ENCODE data around the gene RPL37A. TPM values are rescaled to one million over a fixed set of nuclear protein-coding genes. Genes with fewer than 3 reads are reported as not detected.

The RPL37A gene
- polyA plus RNA-seq, 3 donors: 1,504 to 1,660 (median 1,597) TPM

- Histone ChIP-seq H3K4me1 (ENCODE audit: control insufficient read depth in 1 of 2, insufficient read depth in 2 of 2, low read length in 2 of 2) (peaks cover 27 to 36% of the 10 kb centered on the region in 2 donors), H3K4me3 (replicated peaks in 1 of 3; ENCODE audit: low read depth in 2 of 3, low read length in 3 of 3) (no peak overlapping the region), H3K27ac (ENCODE audit: low read depth in 1 of 2, low read length in 2 of 2) (no peak overlapping the region), H3K79me2 (ENCODE audit: insufficient read depth, low read length) (peaks cover 53% of the 10 kb centered on the region), H2AFZ (ENCODE audit: insufficient read depth, low read depth, low read length, poor library complexity, severe bottlenecking) (no peak overlapping the region), H3K4me2 (replicated peaks; ENCODE audit: extremely low read depth, low read length, poor library complexity, severe bottlenecking) (no peak overlapping the region), H4K20me1 (ENCODE audit: insufficient read depth, low read length) (peaks cover 79% of the 10 kb centered on the region), H3K27me3 (ENCODE audit: control insufficient read depth in 2 of 2, insufficient read depth in 2 of 2, low read length in 2 of 2) (no peaks in the 10 kb centered on the region), H3K9ac (ENCODE audit: insufficient read depth, low read length, poor library complexity, severe bottlenecking) (no peak overlapping the region), H3K9me3 (replicated peaks in 1 of 2; ENCODE audit: control insufficient read depth in 1 of 2, insufficient read depth in 1 of 2, low read length in 2 of 2) (no peaks in the 10 kb centered on the region), H3K36me3 (replicated peaks in 1 of 2; ENCODE audit: control insufficient read depth in 1 of 2, insufficient read depth in 2 of 2, low read length in 2 of 2) (peaks cover 49 to 71% of the 10 kb centered on the region in 2 donors)
- peaks cover 0 to 2% (median 0%) of the 10 kb centered on the region in 3 donors for H3K27me3 Mint-ChIP-seq (ENCODE audit: low read depth in 3 of 3)
- H3K4me1 Mint-ChIP-seq: peaks cover 39% of the 10 kb centered on the region
- peaks cover 53 to 72% of the 10 kb centered on the region in 2 donors for H3K36me3 Mint-ChIP-seq
- H3K4me3 Mint-ChIP-seq: no peak overlapping the region
- H3K27ac Mint-ChIP-seq: no peak overlapping the region
- TF ChIP-seq CTCF (IDR thresholded peaks at IDR 0.05): no peak
- H3K9me3 Mint-ChIP-seq: no peaks in the 10 kb centered on the region
- DNase-seq: no peak
- intact Hi-C loops (cut with micrococcal nuclease): no loop called here
- WGBS (ENCODE audit: insufficient coverage): 94% methylated on average over 7 of the region's 8 CpGs
Measured at GRCh38 chr2:216501854-216502253, 3.2 kb downstream of the RPL37A start.

- peaks cover 0 to 2% (median 0%) of the 10 kb centered on the region in 3 donors for H3K27me3 Mint-ChIP-seq (ENCODE audit: low read depth in 3 of 3)
Measured at GRCh38 chr2:216502381-216503158, 3.9 kb downstream of the RPL37A start.

More at GRCh38 chr2:216502381-216503158, 3.9 kb downstream of the RPL37A start:
- Mint-ChIP-seq H3K36me3 (peaks cover 53 to 74% of the 10 kb centered on the region in 2 donors), H3K4me3 (no peak overlapping the region), H3K27ac (peak overlapping the region in 2 of 7 donors; percentile 33 to 37), H3K9me3 (no peaks in the 10 kb centered on the region), H3K4me1 (peaks cover 34% of the 10 kb centered on the region)
- H3K9ac ChIP-seq (ENCODE audit: insufficient read depth, low read length, poor library complexity, severe bottlenecking): peak overlapping the region; percentile 20
- peaks cover 48% of the 10 kb centered on the region for H3K79me2 ChIP-seq (ENCODE audit: insufficient read depth, low read length)
- no peak overlapping the region for H3K4me3 ChIP-seq (replicated peaks in 1 of 3; ENCODE audit: low read depth in 2 of 3, low read length in 3 of 3)
- H3K27ac ChIP-seq (ENCODE audit: low read depth in 1 of 2, low read length in 2 of 2): peak overlapping the region in 1 of 2 donors; percentile 45
- no peaks in the 10 kb centered on the region for H3K27me3 ChIP-seq (ENCODE audit: control insufficient read depth in 2 of 2, insufficient read depth in 2 of 2, low read length in 2 of 2)
- intact Hi-C loops (cut with micrococcal nuclease): no loop called here
- WGBS (ENCODE audit: insufficient coverage): 89% methylated on average over 1 of the region's 7 CpGs
- H3K36me3 ChIP-seq (replicated peaks in 1 of 2; ENCODE audit: control insufficient read depth in 1 of 2, insufficient read depth in 2 of 2, low read length in 2 of 2): peaks cover 49 to 77% of the 10 kb centered on the region in 2 donors
- no peak overlapping the region for H3K4me2 ChIP-seq (replicated peaks; ENCODE audit: extremely low read depth, low read length, poor library complexity, severe bottlenecking)
- H4K20me1 ChIP-seq (ENCODE audit: insufficient read depth, low read length): peaks cover 85% of the 10 kb centered on the region
- H3K4me1 ChIP-seq (ENCODE audit: control insufficient read depth in 1 of 2, insufficient read depth in 2 of 2, low read length in 2 of 2): peaks cover 21 to 29% of the 10 kb centered on the region in 2 donors
- H2AFZ ChIP-seq (ENCODE audit: insufficient read depth, low read depth, low read length, poor library complexity, severe bottlenecking): no peak overlapping the region
- DNase-seq: no peak
- TF ChIP-seq CTCF (IDR thresholded peaks at IDR 0.05): no peak
- no peaks in the 10 kb centered on the region for H3K9me3 ChIP-seq (replicated peaks in 1 of 2; ENCODE audit: control insufficient read depth in 1 of 2, insufficient read depth in 1 of 2, low read length in 2 of 2)

All from CD14-positive monocyte (primary cell).